Measurements from ENCODE around the gene SSTR3.

DNA sequence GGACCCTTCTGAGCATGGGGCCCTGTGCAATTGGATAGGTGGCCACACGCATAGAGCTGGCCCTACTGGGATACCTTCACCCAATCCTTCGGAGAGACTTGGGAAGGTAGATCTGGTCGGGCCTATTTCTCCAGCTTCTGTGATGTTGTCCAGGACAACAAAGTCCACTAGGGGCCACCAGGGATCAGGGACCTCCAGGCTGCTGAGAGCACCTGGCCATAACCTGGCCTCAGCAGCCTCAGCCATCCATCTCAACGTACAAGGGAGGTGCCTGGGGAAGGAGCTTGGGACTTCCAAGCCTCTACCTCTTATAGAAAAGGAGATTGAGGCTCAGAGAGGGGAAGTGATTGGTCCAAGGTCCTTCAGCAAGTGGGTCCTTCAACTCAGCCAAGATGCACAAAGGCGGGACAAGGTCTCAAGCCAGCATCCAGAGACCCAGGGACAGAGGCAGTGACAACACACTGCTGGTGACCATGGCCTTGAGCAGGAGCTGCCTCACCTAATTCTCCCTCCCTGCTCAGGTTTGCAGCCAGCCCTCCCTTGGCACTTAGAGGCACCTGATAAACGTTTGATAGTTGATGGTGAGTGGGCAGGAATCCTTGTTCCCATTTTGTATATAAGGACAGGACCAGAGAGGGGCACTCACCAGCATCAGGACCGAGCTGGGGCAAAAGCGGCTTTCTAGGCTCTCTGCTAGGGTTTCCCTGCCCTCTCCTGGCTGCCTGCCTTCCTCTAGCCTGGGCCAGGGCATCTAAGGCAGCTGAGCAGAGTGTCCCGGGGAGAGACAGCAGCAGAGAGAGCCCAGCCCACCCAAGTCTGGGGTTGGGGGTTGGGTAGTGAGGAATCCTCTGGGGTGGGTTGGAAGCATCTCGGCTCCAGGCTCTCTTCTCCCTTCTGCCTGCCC lies 27.3 kb upstream of the SSTR3 start:
- TF ChIP-seq, protein P1, sequence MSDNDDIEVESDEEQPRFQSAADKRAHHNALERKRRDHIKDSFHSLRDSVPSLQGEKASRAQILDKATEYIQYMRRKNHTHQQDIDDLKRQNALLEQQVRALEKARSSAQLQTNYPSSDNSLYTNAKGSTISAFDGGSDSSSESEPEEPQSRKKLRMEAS (IDR thresholded peaks at IDR 0.05; ENCODE audit: low read depth, low read length): no peak
- TF ChIP-seq ZNF207 (IDR thresholded peaks at IDR 0.05; ENCODE audit: borderline replicate concordance) (no peak), POLR2AphosphoS5 (IDR thresholded peaks at IDR 0.05; ENCODE audit: low read length) (no peak), POLR2A (IDR thresholded peaks at IDR 0.05; ENCODE audit: low read depth, low read length) (peak; percentile 1; the same call in 1 of the 2 replicates)
- TF ChIP-seq, protein P2, sequence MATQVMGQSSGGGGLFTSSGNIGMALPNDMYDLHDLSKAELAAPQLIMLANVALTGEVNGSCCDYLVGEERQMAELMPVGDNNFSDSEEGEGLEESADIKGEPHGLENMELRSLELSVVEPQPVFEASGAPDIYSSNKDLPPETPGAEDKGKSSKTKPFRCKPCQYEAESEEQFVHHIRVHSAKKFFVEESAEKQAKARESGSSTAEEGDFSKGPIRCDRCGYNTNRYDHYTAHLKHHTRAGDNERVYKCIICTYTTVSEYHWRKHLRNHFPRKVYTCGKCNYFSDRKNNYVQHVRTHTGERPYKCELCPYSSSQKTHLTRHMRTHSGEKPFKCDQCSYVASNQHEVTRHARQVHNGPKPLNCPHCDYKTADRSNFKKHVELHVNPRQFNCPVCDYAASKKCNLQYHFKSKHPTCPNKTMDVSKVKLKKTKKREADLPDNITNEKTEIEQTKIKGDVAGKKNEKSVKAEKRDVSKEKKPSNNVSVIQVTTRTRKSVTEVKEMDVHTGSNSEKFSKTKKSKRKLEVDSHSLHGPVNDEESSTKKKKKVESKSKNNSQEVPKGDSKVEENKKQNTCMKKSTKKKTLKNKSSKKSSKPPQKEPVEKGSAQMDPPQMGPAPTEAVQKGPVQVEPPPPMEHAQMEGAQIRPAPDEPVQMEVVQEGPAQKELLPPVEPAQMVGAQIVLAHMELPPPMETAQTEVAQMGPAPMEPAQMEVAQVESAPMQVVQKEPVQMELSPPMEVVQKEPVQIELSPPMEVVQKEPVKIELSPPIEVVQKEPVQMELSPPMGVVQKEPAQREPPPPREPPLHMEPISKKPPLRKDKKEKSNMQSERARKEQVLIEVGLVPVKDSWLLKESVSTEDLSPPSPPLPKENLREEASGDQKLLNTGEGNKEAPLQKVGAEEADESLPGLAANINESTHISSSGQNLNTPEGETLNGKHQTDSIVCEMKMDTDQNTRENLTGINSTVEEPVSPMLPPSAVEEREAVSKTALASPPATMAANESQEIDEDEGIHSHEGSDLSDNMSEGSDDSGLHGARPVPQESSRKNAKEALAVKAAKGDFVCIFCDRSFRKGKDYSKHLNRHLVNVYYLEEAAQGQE (IDR thresholded peaks at IDR 0.05; ENCODE audit: low read depth, low read length): no peak
- TF ChIP-seq, protein P3, sequence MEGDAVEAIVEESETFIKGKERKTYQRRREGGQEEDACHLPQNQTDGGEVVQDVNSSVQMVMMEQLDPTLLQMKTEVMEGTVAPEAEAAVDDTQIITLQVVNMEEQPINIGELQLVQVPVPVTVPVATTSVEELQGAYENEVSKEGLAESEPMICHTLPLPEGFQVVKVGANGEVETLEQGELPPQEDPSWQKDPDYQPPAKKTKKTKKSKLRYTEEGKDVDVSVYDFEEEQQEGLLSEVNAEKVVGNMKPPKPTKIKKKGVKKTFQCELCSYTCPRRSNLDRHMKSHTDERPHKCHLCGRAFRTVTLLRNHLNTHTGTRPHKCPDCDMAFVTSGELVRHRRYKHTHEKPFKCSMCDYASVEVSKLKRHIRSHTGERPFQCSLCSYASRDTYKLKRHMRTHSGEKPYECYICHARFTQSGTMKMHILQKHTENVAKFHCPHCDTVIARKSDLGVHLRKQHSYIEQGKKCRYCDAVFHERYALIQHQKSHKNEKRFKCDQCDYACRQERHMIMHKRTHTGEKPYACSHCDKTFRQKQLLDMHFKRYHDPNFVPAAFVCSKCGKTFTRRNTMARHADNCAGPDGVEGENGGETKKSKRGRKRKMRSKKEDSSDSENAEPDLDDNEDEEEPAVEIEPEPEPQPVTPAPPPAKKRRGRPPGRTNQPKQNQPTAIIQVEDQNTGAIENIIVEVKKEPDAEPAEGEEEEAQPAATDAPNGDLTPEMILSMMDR (IDR thresholded peaks at IDR 0.05 in 2 of 3, conservative IDR thresholded peaks at IDR 0.05 in 1 of 3; ENCODE audit: control insufficient read depth in 2 of 3, extremely low read depth in 1 of 3, insufficient read depth in 1 of 3, low read depth in 3 of 3, low read length in 3 of 3): no peak
- TF ChIP-seq, protein P4, sequence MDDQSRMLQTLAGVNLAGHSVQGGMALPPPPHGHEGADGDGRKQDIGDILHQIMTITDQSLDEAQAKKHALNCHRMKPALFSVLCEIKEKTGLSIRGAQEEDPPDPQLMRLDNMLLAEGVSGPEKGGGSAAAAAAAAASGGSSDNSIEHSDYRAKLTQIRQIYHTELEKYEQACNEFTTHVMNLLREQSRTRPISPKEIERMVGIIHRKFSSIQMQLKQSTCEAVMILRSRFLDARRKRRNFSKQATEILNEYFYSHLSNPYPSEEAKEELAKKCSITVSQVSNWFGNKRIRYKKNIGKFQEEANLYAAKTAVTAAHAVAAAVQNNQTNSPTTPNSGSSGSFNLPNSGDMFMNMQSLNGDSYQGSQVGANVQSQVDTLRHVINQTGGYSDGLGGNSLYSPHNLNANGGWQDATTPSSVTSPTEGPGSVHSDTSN (IDR thresholded peaks at IDR 0.05; ENCODE audit: insufficient replicate concordance, low read depth, low read length): no peak
- TF ChIP-seq, protein P5, sequence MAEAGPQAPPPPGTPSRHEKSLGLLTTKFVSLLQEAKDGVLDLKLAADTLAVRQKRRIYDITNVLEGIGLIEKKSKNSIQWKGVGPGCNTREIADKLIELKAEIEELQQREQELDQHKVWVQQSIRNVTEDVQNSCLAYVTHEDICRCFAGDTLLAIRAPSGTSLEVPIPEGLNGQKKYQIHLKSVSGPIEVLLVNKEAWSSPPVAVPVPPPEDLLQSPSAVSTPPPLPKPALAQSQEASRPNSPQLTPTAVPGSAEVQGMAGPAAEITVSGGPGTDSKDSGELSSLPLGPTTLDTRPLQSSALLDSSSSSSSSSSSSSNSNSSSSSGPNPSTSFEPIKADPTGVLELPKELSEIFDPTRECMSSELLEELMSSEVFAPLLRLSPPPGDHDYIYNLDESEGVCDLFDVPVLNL (IDR thresholded peaks at IDR 0.05; ENCODE audit: low read depth, low read length): no peak

All from GM12878 (cell line).